CD4-positive, alpha-beta T cell treated with Interleukin-12 subunit alpha and Interleukin-12 subunit beta, for 1 hour (primary cell): ENCODE results near the gene AGTRAP.

ENCODE experiments used
- DNase-seq: peaks from one replicate; pipeline ENCODE4 v3.0.0-alpha.2; 2020

Gene AGTRAP

GRCh38 chr1:11707621-11708276 is 28.2 kb upstream of the AGTRAP start:
- DNase-seq, result no peak

GRCh38 chr1:11708554-11709350 is 27.2 kb upstream of the AGTRAP start:
- DNase-seq, result no peak

DNA sequence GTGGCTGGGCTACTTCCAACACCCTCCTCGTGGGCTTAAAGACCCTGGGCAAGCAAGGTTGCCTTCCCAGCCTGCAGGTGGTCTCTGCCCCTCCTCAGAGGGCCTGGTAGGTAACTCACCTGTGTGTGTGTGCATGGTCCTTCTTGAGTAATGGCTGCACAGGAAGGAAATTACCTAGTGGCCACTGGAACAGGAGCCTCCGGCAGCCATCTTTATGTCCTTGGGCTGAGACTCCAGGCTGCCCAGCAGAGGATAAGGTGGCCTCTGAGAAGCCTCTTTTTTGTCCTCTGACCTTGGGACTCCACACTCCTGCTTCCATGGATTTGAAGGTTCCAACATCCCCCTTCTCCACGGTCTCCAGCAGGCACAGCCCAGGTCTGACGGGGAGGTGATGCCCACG is 24.4 kb upstream of the AGTRAP start:
- DNase-seq, result no peak

- no peak for DNase-seq
These were observed 23.7 kb upstream of the AGTRAP start for GRCh38 chr1:11712285-11712684.

GRCh38 chr1:11713095-11713494 is 22.8 kb upstream of the AGTRAP start:
- no peak for DNase-seq

- no peak for DNase-seq
These were observed 20.9 kb upstream of the AGTRAP start for GRCh38 chr1:11714831-11715575.

GRCh38 chr1:11719313-11720032 is 16.5 kb upstream of the AGTRAP start:
- DNase-seq, result peak; percentile 88

GRCh38 chr1:11720033-11720376 is 15.9 kb upstream of the AGTRAP start:
- no peak for DNase-seq

DNA sequence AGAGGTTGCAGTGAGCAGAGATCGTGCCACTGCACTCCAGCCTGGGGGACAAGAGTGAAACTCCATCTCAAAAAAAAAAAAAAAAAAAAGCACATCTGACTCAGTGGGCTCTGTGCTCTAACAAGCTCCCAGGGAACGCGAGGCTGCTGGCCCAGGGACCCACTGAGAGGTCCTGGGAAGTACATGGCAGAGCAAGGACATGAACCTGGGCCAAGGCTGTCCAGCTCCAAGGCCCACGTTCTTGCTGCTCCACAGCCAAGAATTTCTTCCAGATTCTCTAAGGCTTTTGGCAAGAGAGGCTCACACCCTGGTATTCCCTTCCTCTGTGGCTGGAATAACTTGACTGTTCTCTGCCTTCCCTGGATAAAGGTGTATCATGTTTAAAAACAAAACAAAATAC is 15.4 kb upstream of the AGTRAP start:
- DNase-seq, result no peak

DNA sequence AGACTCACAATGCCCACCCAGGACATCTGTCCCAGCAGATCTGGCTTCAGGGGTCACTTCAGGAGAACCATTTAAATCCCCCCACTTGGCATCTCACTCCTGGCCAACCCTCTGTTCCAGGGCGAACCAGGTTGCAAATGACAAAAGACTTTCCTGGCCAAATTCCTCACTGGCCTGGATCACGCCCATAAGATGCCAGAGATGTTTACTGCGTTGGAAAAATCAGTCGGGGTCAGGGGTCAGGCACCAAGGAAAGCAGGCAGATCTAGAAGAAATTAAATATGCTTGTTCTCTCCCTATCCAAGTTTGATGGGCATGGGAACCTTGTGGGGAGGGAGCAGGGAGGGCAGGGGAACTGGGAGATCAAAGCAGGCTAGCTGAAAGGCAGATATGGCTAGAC is 14.6 kb upstream of the AGTRAP start:
- DNase-seq, result no peak

- no peak for DNase-seq
These were observed 13.4 kb upstream of the AGTRAP start for GRCh38 chr1:11722538-11722937.

GRCh38 chr1:11725616-11726015 is 10.3 kb upstream of the AGTRAP start:
- DNase-seq, result no peak

GRCh38 chr1:11727119-11727518 is 8.8 kb upstream of the AGTRAP start:
- no peak for DNase-seq

- DNase-seq, result no peak
These were observed 7.7 kb upstream of the AGTRAP start for GRCh38 chr1:11728126-11728806.

DNA sequence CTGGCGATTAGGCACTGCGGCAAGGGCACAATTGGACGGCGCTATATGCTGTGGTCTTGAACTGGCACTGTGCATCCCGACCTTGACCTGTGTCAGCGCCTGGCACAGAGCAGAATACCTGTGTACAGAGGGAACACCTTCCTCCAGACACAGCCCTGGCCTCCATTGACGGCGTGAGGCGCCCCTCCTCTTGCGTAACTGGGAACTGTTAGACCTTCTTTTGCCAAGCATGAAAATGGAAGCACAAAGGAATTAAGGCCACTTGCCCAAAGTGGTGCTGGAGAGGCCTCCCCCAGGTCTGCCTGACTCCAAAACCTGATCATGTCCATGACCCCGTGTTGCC is 6.8 kb upstream of the AGTRAP start:
- DNase-seq, result no peak

- DNase-seq, result no peak
These were observed 6.2 kb upstream of the AGTRAP start for GRCh38 chr1:11729498-11730428.

GRCh38 chr1:11730429-11730891 is 5.5 kb upstream of the AGTRAP start:
- peak; percentile 60 for DNase-seq

DNA sequence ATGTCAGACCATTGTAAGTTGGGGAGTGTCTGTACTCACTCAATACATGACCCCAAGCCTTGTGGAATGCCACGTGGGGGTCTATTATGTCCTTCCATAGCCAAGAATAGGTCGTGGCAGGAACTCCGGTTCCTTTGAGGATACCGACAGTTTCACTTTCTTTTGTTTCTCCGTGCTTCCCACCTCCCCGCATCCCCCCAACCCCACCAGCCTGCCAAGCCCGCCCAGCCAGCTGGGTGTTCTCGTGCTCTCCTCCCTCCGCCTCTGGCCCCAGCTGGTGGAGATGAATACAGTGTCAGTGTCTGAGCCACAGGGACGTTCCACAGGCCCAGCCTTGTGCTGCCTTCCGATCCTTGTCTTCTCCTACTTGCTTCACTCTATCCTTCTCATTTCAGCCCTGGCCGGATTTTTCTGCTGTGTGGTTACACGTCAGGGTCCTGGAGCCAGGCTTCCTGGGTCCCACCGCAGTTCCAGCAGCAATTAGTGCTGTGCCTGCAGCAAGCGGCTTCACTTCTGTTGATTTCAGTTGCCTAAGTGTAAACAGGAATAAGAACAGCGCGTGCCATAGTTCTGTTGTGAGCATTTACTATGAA is 4.1 kb upstream of the AGTRAP start:
- peak; percentile 27 for DNase-seq

GRCh38 chr1:11733306-11733705 is 2.6 kb upstream of the AGTRAP start:
- no peak for DNase-seq

- no peak for DNase-seq
These were observed 444 bp upstream of the AGTRAP start for GRCh38 chr1:11735531-11735853.
